Fibroblast of pulmonary artery (primary cell): ENCODE results near the gene CDC42EP4.
"Not testable (repeated sequence)": the region's sequence is repeated elsewhere in the genome, so short reads cannot be mapped to it uniquely, and the experiment has no call there.

Experiments
- DNase-seq: peaks from one replicate; pipeline ENCODE4 v3.0.0-alpha.2; 2010; ENCODE audit warnings: low read depth
- H3K4me3 ChIP-seq: replicated peaks from 2 replicates; pipeline ENCODE4 v1.5.1; 2011; ENCODE audit warnings: low read depth, mild to moderate bottlenecking, control low read depth, low read length, moderate library complexity
- TF ChIP-seq, protein P1 (sequence below): IDR thresholded peaks from 2 replicates; pipeline ENCODE4 v1.5.1; 2011; ENCODE audit warnings: mild to moderate bottlenecking, control low read depth, low read length, inconsistent platforms; ENCODE audit errors: missing control alignments

The CDC42EP4 gene

DNA sequence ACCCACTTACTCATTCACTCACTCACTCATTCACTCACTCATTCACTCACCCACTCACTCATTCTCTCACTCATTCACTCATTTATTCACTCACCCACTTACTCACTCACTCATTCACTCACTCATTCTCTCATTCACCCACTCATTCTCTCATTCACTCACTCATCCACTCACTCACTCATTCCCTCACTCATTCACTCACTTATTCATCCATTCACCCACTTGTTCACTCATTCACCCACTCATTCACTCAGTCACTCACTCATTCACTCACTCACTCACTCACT lies 42.5 kb downstream of the CDC42EP4 start:
- DNase-seq: no peak
- no peak overlapping the region for H3K4me3 ChIP-seq
- TF ChIP-seq, protein P1, sequence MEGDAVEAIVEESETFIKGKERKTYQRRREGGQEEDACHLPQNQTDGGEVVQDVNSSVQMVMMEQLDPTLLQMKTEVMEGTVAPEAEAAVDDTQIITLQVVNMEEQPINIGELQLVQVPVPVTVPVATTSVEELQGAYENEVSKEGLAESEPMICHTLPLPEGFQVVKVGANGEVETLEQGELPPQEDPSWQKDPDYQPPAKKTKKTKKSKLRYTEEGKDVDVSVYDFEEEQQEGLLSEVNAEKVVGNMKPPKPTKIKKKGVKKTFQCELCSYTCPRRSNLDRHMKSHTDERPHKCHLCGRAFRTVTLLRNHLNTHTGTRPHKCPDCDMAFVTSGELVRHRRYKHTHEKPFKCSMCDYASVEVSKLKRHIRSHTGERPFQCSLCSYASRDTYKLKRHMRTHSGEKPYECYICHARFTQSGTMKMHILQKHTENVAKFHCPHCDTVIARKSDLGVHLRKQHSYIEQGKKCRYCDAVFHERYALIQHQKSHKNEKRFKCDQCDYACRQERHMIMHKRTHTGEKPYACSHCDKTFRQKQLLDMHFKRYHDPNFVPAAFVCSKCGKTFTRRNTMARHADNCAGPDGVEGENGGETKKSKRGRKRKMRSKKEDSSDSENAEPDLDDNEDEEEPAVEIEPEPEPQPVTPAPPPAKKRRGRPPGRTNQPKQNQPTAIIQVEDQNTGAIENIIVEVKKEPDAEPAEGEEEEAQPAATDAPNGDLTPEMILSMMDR: no peak

DNA sequence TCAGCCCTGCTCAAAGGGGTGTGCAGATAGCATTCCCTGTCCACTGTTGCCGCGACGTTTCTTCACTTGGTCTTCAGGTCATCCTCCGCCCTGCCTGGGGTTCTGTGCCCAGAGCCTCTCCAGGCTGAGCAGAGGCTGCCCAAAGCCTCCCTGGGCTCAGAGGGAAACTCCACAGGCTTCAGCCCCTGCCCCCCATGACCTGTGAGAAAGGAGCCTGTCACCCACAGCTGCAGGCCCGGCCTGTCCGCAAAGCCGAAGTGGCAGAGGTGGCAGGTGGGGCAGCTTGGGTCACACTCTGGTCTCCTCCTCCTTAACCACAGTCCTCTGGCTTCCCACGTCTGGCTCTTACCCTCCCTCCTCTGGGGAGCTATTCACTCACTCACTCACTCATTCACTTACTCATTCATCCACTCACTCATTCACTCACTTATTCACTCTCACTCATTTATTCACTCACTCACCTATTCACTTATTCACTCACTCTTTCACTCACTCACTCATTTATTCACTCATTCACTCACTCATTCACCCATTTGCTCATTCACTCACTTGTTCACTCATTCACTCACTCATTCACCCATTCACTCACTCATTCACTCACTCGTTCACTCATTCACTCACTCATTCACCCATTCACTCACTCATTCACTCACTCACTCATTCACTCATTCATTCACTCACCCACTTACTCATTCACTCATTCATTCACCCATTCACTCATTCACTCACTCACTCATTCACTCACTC lies 43.0 kb downstream of the CDC42EP4 start:
- TF ChIP-seq, protein P1: no peak
- DNase-seq: no peak
- no peak overlapping the region for H3K4me3 ChIP-seq

DNA sequence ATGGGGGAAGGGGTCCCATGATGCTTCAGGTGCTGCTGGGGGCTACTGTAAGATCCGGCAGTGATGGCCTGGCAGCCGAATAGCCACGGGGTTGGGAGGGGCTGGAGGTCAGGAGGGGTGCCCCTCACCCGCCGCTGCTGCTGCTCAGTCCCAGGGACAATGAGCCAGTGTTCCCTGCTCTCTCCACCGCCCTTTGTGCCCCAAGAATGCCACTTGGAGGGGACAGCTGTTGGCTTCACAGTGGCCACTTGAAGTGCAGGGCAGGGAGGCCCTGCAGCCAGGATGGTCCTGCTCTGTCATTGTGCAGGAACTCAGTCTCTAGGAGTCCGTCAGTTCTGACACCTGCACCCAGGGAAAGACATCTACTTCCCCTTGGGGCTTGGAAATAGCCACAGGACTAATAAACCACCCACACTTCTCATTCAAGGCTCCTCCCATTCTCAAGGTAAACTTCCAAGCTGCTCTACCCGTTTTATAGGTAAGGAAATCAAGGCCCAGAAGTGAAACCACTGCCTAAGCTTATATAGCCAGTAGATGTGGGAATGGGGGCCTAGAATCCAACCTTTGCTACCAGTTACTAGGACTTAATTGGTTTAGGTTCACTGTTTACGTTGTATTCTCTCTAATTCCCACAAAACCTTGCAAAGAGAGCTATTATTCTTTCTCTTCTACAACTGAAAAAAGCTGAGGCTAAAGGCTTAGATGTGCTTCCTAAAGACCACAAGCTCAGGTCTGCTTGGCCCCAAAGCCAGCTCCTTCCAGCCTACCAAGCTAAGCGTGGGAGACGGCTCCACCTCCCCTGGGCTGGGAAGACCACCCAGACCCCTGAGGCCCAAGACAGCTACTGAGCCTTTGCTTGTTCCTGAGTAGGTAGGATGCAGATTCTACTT lies 43.9 kb downstream of the CDC42EP4 start:
- no peak overlapping the region for H3K4me3 ChIP-seq
- DNase-seq: no peak
- TF ChIP-seq, protein P1: no peak

DNA sequence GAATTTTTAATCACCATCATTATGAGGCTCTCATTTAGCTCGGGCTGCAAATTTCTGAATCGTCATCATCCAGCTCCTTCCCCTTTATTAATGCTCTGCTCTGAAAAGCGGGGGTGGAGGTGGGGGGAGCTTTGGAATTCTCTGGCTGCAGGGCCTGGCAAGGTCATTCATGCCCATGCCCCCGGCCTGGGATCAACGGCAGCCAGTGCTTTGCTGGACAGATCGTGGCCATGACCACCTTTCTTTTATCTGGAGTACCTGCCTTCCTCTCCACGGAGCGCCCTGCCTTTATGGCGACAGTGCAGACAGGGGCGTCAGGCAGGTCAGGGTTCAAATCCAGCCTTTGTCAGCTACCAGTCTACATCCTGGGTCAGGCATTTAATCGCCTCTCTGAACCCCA lies 45.0 kb downstream of the CDC42EP4 start:
- DNase-seq: no peak
- TF ChIP-seq, protein P1: no peak

DNA sequence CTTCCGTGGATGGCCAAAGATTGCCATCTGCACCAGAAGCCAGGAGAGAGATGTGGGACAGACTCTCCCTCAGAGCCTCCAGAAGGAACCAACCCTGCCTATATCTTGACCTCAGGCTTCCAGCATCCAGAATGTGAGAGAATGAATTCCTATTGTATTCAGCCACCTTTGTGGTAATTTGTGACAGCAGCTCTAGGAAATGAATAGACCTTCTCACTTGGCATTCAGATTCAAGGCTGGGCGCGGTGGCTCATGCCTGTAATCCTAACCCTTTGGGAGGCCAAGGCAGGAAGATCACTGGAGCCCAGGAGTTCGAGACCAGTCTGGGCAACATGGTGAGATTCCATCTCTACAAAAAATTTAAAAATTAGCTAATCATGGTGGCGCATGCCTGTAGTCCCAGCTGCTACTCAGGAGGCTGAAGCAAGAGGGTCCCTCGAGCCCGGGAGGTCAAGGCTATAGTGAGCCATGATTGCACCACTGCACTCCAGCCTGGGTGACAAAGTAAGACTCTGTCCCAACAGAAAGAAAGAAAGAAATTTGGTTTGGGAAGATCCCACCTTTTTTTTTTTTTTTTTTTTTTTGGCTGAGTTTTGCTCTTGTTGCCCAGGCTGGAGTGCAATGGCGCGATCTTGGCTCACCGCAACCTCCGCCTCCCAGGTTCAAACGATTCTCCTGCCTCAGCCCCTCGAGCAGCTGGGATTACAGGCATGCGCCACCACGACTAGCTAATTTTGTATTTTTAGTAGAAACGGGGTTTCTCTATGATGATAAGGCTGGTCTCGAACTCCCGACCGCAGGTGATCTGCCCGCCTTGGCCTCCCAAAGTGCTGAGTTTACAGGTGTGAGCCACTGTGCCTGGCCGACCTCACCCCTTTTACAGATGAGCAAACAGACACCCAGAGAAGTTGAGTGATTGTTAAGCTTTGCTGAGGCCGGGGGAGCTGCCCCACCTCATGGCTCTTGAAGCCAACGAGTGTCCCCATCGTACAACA lies 45.9 kb downstream of the CDC42EP4 start:
- TF ChIP-seq, protein P1: no peak
- no peak overlapping the region for H3K4me3 ChIP-seq
- DNase-seq: no peak

More for the DNA sequence above, 45.0 kb downstream of the CDC42EP4 start:
- no peak overlapping the region for H3K4me3 ChIP-seq

DNA sequence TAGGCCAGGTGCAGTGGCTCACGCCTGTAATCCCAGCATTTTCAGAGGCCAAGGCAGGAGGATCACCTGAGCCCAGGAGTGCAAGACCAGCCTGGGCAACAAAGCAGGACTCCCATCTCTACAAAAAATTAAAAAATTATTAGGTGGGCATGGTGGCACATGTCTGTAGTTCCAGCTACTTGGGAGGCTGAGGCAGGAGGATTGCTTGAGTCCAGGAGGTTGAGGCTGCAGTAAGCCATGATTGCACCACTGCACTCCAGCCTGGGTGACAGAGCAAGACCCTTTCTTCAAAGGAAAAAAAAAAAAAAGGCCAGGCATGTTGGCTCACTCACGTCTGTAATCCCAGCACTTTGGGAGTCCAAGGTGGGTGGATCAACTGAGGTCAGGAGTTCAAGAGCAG lies 47.4 kb downstream of the CDC42EP4 start:
- not testable (repeated sequence) for DNase-seq, H3K4me3 ChIP-seq
